ENCODE data around the gene PGA3.
"Not testable (repeated sequence)": the region's sequence is repeated elsewhere in the genome, so short reads cannot be mapped to it uniquely, and the experiment has no call there.

Gene PGA3

GRCh38 chr11:61202950-61203746 is at the start of gene PGA3:
Gene PGA3 (plus strand): TSS chr11:61203515. CDS start chr11:61203565, 50 bp downstream.
- DNase-seq (ENCODE audit: low read depth) = not testable (repeated sequence)

GRCh38 chr11:61153593-61154095 is 49.7 kb upstream of the PGA3 start:
- peak; percentile 37 for DNase-seq (ENCODE audit: low read depth)
- no peak for TF ChIP-seq CTCF (IDR thresholded peaks at IDR 0.05; ENCODE audit: control insufficient read depth, insufficient read depth, low read depth, low read length, missing control alignments)
- no peak overlapping the region for H3K4me3 ChIP-seq (ENCODE audit: control insufficient read depth, low read depth, low read length)

More at GRCh38 chr11:61202950-61203746, at the start of gene PGA3:
- not testable (repeated sequence) for H3K4me3 ChIP-seq (ENCODE audit: control insufficient read depth, low read depth, low read length)

- no peak overlapping the region for H3K4me3 ChIP-seq (ENCODE audit: control insufficient read depth, low read depth, low read length)
- no peak for DNase-seq (ENCODE audit: low read depth)
- no peak for TF ChIP-seq CTCF (IDR thresholded peaks at IDR 0.05; ENCODE audit: control insufficient read depth, insufficient read depth, low read depth, low read length, missing control alignments)
Measured at GRCh38 chr11:61154528-61154927, 48.8 kb upstream of the PGA3 start.

- no peak for TF ChIP-seq CTCF (IDR thresholded peaks at IDR 0.05; ENCODE audit: control insufficient read depth, insufficient read depth, low read depth, low read length, missing control alignments)
- no peak for DNase-seq (ENCODE audit: low read depth)
- no peak overlapping the region for H3K4me3 ChIP-seq (ENCODE audit: control insufficient read depth, low read depth, low read length)
Measured at GRCh38 chr11:61155312-61155711, 48.0 kb upstream of the PGA3 start.

DNA sequence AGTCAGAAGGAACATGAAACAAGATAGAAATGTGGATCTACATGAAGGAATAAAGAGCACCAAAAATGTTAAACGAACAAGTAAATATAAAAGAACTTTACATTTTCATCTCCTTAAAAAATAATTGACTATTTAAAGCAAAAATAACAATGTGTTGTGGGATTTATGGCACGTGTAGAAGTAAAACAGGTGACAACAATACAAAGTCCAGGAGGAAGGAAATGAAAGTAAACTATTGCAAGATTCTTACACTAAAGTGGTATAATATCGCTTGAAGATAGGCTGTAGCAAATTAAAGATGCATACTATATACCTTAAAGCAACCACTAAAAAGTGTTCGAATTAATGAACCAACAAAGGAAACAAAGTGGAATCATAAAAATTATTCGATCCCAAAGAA is 47.6 kb upstream of the PGA3 start:
- no peak for TF ChIP-seq CTCF (IDR thresholded peaks at IDR 0.05; ENCODE audit: control insufficient read depth, insufficient read depth, low read depth, low read length, missing control alignments)
- no peak for DNase-seq (ENCODE audit: low read depth)
- H3K4me3 ChIP-seq (ENCODE audit: control insufficient read depth, low read depth, low read length) = no peak overlapping the region

DNA sequence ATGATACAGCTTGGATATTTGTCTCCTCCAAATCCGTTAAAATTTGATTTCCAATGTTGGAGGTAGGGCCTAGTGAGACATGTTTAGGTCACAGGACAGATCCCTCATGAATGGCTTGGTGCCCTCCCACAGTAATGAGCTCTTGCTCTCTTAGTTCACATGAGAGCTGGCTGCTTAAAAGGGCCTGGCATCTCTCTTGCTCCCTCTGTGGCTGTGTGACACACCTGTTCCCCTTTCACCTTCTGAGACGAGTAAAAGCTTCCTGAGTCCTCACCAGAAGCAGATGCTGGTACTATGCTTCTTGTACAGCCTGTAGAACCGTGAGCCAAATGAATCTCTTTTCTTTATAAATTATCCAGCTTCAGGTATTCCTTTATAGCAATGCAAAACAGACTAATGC is 45.6 kb upstream of the PGA3 start:
- TF ChIP-seq CTCF (IDR thresholded peaks at IDR 0.05; ENCODE audit: control insufficient read depth, insufficient read depth, low read depth, low read length, missing control alignments) = no peak
- H3K4me3 ChIP-seq (ENCODE audit: control insufficient read depth, low read depth, low read length) = no peak overlapping the region
- DNase-seq (ENCODE audit: low read depth) = no peak

DNA sequence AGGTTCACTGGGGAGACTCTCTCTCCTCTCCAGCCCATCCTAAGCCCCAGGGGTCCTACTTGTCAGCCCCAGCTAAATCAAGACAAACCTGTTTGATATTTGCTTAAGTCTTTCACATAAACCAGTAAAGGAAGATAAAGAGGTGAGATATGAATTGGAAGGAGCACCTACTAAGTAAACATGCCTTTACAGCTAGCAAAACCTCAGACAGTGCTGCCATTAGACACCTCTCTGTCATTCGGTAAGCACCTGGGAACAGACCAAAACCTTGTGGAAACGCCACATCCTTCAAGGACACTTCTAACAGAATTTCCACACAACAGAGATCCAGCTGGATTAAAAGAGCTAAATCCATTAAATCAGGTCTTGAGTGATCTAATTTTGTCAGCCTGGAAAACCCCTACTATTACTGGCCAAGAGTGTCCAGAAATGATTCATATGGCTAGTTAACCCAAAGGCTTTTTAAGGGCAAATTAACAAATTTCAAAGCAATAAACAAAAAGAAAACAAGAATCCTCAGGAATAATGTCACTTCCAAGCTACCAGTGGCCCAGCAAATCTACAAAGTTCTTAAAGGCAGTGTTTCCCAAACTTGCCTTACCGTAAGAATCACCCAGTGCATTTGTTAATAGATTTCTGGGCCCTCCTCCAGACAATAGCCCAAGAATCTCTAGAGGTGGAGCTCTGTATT is 44.5 kb upstream of the PGA3 start:
- no peak overlapping the region for H3K4me3 ChIP-seq (ENCODE audit: control insufficient read depth, low read depth, low read length)
- peak; percentile 43 for DNase-seq (ENCODE audit: low read depth)
- TF ChIP-seq CTCF (IDR thresholded peaks at IDR 0.05; ENCODE audit: control insufficient read depth, insufficient read depth, low read depth, low read length, missing control alignments) = no peak
